ENCODE data around the gene OPN1MW3.
"Not testable (repeated sequence)": the region's sequence is repeated elsewhere in the genome, so short reads cannot be mapped to it uniquely, and the experiment has no call there.

Gene OPN1MW3

DNA sequence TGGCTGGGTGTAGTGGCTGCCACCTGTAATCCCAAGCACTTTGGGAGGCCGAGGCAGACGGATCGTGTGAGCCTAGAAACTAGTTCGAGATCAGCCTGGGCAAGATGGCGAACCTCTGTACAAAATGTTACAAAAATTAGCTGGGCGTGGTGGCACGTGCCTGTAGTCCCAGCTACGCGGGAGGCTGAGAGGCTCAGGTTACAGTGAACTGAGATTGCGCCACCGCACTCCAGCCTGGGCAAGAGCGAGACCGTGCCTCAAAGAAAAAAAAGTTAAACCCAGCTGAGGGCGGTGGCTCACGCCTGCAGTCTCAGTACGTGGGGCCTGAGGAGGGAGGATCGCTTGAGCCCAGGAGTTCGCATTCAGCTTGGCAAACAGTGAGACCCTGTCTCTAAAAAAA, 39.3 kb downstream of the OPN1MW3 start:
- DNase-seq: no peak

DNA sequence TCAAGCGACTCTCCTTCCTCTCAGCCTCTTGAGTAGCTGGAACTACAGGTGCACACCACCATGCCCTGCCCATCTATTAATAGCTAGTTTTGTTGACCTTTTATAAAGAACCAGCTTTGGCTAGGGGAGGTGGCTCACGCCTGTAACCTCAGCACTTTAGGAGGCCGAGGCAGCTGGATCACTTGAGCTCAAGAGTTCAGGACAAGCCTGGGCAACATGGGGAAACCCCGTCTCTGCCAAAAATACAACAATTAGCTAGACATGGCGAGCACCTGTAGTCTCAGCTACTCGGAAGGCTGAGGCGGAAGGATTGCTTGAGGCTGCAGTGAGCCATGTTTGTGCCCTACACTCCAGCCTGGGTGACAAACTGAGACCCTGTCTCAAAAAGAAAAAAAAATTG, 40.9 kb downstream of the OPN1MW3 start:
- DNase-seq: no peak

DNA sequence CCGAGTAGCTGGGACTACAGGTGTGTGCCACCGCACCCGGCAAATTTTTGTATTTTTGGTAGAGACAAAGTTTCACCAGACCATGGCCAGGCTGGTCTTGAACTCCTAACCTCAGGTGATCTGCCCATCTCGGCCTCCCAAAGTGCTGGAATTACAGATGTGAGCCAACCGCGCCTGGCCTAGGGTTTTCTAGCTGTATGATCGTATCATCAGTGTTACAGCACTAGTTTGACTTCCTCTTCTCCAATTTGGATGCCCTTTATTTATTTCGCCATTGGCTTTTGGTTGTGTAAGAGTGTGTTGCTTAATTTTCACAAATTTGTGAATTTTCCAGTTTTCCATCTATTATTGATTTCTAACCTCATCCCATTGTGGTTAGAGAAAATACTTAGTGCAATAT, 43.4 kb downstream of the OPN1MW3 start:
- no peak for DNase-seq

DNA sequence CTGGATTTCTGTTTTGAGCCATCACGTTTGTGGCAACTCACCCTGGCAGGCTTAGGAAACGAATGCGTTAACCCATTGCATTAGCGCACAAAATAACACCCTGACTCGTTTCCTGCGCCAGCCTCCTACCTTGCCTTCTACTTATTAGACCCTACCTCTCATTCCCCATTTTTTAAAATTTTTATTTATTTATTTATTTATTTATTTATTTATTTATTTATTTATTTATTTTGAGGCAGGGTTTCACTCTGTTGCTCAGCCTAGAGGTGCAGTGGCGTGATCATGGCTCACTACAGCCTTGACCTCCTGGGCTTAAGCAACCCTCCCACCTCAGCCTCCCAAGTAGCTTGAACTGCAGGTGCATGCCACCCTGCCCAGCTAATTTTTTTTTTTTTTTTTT, 45.6 kb downstream of the OPN1MW3 start:
- not testable (repeated sequence) for DNase-seq

DNA sequence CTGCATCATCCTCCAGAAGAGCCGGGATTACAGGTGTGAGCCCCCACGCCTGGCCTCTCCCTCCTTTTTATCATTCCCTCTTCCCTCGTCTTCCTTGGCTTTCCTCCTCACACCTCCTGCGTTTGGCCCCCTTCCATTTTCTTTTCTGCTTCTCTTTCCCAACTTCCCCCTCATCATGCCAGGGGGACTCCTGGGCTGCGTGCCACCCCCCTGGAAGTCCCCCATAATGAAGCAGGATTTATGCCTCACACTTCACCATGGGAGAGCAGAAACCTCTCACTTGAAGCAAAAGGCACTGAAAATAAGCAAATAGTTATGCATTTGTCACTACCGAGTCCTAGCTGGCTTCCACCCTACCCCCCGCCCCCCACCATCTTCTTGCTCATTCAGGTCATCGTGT, 46.1 kb downstream of the OPN1MW3 start:
- no peak for DNase-seq

DNA sequence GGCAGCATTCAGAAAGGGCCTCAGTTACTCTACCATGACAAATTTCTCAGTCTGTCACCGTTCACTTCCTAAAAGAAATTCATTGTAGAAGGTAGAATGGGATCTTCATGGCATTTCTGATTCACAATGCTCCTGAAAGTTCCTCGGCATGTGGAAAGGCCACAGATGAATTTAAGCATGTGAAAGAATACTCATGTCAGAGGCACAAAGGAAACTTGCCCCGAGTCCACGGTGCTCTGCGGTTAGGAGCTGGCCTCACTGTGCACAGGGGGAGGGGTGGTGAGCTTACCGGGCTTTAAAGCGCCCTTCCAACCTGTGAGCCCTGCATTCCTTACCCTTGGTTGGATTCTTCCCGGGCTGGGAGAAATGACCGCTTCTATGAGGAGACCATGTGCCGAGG, 47.5 kb downstream of the OPN1MW3 start:
- DNase-seq: no peak

DNA sequence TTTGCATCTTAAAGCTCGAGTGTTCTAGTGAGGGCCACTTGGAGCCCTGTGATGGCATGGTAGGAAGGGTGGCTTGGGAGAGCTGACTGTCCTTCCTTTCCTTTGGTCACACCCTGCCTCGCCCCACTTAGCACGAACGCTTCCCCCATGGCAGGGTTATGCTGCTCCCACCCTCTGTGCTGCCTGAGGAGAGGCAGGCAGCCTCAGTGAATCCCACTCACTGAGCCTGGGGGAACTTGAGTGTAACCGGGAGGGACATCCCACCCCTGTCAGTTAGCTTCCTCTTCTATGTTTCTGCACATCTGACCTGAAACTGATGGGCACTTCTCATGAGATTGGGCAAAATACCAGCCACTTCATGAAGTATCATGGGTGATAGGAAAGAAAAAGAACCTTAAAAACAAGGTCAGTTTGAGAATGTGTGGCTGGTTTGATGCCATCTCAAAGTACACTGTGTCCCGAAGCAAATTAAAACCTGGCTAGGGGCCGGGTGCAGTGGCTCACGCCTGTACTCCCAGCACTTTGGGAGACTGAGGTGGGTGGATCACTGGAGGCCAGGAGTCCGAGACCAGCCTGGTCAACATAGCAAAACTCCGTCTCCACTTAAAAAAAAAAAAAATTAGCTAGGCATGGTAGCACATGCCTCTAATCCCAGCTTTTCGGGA, 48.3 kb downstream of the OPN1MW3 start:
- DNase-seq: no peak

DNA sequence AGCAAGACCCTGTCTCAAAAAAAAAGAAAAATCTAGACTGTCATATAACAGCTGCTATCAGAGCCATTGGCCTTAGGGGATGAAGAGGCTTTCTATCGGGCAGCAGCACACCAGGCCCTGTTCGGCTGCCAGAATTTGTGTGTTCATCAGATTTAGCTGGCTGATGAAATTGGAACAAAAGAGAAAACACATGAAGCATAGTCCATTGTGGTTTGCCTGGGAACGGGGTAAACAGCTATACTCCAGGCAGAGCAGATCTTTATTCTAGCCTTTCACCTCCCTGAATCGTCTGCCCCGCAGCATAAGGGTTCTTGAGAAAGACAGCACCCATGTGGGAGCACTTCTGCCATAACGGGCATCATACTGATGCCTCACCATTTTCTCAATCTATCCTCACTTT, 49.8 kb downstream of the OPN1MW3 start:
- DNase-seq: no peak

DNA sequence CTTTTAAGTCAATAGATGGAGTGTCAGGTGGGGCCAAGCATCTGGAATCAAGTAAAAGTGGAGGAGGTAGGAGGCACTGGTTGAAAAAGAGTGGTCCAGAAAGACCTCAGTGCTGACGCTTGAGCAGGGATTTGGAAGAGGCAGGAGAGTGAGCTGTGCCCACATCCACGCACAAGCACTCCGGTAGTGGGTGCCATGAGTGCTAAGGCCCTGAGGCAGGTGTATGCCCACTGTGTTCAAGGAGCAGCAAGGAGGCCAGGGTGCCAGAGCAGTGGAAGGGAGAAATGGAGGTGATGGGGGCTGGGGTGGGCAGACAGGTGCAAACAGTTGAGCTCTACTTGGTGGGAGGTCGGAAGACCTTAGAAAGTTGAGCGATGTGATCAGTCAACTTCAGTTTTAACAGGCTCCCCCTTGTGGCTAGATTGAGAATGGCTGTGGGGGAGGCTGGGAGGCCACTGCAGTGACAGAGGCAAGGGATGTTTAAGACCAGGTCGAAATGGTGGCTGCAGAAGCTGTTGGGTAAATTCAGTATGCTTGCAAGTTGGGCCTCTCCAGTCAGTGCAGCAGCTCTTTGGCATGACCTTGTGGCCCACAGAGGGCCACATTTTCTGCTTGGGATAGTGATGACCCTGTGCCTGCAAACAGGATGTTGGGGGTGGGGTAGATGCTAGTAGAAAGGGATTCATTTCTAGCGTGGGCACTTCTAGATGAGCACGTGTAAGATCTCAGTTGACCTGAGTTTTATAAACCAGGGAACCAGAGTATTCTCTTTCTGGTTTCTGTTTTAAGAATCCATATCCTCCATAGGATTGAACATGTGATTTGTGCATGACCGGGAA, 50.9 kb downstream of the OPN1MW3 start:
- peak; percentile 29 for DNase-seq

DNA sequence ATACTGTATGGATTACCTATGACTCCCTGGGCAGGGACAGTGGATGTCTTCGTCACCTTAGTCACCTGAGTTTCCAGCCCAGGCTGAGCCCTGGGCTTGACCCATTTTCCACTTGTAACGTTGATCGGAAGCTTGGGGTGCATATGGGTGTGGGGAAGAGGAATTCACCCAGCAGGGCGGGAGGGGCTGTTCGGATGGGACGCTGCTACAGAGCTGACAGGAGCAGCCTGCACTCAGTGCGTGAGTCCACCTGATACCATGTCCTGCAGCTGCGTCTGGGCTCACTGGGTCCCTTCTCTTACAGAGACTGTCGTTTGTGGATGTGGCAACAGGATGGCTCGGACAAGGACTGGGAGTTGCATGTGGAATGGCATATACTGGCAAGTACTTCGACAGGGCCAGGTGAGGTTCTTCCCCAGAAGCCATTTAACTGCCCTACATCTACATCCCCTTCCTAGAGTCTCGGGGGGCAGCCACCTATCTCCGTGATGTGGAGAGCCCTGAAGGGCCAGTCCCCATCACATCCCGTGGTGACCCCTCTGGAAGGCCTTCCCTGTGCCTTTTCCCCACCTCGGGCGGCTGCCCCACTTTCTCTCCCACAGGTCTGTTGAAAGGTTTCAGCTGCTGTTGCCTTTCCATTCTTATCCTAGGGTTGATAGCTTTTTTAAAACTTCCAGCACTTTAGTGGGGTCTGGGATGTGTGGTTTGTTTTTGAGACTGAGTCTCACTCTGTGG, 51.8 kb downstream of the OPN1MW3 start:
- no peak for DNase-seq

DNA sequence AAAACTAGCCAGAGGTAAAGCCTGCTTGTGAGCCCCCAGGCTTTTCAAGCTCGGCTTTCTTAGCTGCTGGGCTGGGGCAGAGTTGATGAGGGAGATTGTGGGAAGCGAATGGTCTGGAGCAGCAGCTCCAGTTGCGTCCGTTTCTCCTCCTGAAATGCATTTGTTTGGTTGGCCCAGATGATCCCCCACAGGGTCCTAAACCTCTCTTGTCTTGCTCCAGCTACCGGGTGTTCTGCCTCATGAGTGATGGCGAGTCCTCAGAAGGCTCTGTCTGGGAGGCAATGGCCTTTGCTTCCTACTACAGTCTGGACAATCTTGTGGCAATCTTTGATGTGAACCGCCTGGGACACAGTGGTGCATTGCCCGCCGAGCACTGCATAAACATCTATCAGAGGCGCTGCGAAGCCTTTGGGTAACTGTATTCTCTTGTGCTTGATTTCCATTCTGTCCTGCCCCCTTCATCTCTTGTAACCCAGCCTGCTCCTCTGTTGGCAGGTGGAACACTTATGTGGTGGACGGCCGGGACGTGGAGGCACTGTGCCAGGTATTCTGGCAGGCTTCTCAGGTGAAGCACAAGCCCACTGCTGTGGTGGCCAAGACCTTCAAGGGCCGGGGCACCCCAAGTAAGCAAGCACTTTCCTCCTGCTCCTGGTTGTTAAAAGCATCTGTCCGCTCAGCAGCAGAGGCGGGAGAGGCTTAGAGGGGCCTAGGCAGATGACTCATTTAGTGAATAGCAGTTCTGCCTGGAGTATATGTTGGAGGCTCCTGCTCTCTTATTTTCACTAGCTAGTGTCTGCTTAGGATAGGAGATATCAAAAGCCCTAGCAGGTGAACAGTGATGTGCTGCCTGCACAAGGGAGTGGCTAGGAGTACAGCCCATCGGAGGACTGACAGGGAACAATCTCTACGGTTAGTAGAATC, 53.5 kb downstream of the OPN1MW3 start:
- DNase-seq: no peak

DNA sequence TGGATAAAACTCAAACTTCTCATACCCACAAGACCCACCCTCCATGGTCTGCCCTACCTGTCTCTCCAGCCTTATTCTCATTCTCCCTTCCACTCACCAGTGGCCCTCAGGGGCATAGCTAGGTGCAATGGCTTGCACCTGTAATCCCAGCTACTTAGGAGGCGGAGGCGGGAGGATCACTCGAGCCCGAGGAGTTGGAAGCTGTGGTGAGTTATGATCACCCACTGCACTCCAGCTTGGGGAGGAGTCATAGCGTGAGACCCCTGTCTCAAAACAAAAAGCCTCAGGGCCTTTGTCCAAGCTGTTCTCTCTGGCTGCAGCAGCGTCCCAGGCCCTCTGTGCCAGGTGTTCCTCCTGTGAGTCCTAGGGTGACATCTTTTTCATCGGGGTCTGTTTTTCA, 54.7 kb downstream of the OPN1MW3 start:
- DNase-seq: no peak

DNA sequence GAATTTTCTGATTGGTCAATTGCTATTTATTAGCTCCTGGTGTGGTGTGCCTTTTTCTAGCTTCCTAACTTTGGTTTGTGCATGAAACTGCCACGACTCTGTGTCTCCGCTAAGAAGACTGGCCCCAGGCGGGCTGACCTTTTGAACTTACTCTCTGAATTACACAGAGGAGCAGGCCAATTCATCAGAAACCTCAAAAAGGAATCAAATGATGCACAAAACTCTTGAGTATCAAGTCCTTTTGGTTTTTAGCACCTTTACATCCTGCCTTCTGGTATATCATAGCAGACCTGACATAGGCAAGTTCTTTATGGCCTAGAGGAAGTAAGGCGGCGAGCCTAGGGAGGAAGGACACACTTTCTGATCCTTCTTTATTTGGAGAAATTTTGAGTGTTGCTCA, 55.8 kb downstream of the OPN1MW3 start:
- no peak for DNase-seq

DNA sequence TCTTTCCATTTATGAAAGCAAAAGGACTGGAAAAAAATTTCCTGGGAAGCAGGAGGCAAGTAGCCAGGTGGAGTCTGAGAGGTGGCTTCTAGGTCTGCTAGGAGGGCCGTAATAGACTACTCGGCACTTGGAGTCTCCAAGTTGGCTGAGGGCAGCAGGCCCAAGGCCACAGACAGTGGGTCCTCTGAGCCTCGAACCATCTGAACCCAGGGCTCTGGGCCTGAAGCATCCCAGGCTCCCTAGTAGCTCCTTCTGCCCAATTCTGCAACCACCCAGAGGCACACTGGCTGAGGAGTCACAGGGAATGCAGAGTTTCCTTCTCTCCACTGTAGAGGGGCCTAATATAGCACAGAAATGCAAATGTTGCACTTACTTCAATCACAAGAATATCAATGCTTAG, 58.0 kb downstream of the OPN1MW3 start:
- DNase-seq: no peak

DNA sequence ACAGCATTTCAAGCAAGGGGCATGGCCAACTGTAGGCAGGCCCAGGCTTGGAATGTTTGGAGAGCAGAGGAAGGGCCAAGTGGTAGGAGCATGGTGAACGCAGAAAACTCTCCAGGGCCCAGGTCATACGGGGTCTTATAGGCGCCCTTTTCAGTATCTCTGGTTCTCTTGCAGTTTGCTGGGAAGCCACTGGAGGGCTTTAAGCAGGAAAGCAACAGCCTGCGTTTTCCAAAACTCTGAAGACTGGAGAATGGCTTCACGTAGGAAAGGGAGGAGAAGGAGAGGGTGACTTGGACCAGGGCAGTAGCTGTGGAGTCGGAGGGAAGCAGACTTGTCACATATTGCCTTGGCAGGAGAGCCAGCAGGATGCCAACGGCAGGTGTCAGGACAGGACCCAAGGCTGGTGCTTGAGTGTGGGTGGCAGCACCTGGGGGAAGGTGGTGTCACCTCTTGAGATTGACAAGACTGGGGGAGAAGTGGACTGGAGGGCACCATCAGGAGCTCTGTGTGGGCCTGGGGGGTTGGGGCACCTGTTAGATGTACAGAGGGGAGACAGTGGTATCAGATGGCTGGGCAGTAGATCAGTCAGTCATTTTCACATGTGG, 60.1 kb downstream of the OPN1MW3 start:
- DNase-seq: peak; percentile 15

DNA sequence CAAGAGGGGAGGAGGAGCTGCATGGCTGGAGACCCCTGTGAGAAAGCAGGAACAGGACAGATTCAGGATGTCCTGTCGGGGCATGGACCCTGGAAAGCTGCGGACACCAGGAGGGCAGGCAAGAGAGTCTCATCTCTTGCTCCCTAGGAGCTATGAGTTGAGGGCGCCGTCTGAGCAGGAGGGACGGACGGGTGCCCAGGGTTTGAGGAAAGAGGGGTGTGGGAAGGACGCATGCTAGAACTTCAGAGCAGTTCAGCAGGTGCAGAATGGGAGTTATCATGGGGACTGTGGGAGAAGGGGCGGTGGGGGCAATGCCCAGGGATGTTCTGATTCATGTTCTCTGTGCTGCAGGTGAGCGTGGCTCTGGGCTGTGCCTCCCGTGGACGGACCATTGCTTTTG, 63.0 kb downstream of the OPN1MW3 start:
- no peak for DNase-seq
